Cerebellar cortex (tissue), 1 donor: ENCODE measurements around the gene KANSL1.
"Not testable (repeated sequence)": the region's sequence is repeated elsewhere in the genome, so short reads cannot be mapped to it uniquely, and the experiment has no call there.

ENCODE experiments used
- DNase-seq: peaks from one replicate; pipeline ENCODE4 v3.0.0-alpha.2; 2015; ENCODE audit warnings: low spot score

KANSL1 gene

GRCh38 chr17:46117117-46117516 lies 76.1 kb downstream of the KANSL1 start:
- no peak for DNase-seq

GRCh38 chr17:46115699-46116098 lies 77.5 kb downstream of the KANSL1 start:
- no peak for DNase-seq

GRCh38 chr17:46111236-46111635 lies 82.0 kb downstream of the KANSL1 start:
- DNase-seq = not testable (repeated sequence)

- DNase-seq = no peak
Observed at GRCh38 chr17:46110219-46110618, 83.0 kb downstream of the KANSL1 start.

- DNase-seq = no peak
Observed at GRCh38 chr17:46109603-46110189, 83.5 kb downstream of the KANSL1 start.

- DNase-seq = no peak
Observed at GRCh38 chr17:46108550-46109110, 84.6 kb downstream of the KANSL1 start.

- DNase-seq = no peak
Observed at GRCh38 chr17:46108120-46108519, 85.1 kb downstream of the KANSL1 start.

GRCh38 chr17:46106966-46107644 lies 86.1 kb downstream of the KANSL1 start:
- no peak for DNase-seq

- DNase-seq = not testable (repeated sequence)
Observed at GRCh38 chr17:46102806-46103205, 90.4 kb downstream of the KANSL1 start.

- not testable (repeated sequence) for DNase-seq
Observed at GRCh38 chr17:46101785-46102617, 91.2 kb downstream of the KANSL1 start.

GRCh38 chr17:46100590-46100989 lies 92.6 kb downstream of the KANSL1 start:
- no peak for DNase-seq

- no peak for DNase-seq
Observed at GRCh38 chr17:46099865-46100264, 93.4 kb downstream of the KANSL1 start.

GRCh38 chr17:46097497-46097896 lies 95.7 kb downstream of the KANSL1 start:
- no peak for DNase-seq

GRCh38 chr17:46092991-46093390 lies 100.2 kb downstream of the KANSL1 start:
- DNase-seq = no peak

GRCh38 chr17:46090871-46091270 lies 102.4 kb downstream of the KANSL1 start:
- peak; percentile 71 for DNase-seq

GRCh38 chr17:46089389-46089965 lies 103.8 kb downstream of the KANSL1 start:
- no peak for DNase-seq

- DNase-seq = no peak
Observed at GRCh38 chr17:46088595-46088994, 104.6 kb downstream of the KANSL1 start.

GRCh38 chr17:46087871-46088270 lies 105.4 kb downstream of the KANSL1 start:
- not testable (repeated sequence) for DNase-seq

GRCh38 chr17:46086821-46087220 lies 106.4 kb downstream of the KANSL1 start:
- no peak for DNase-seq

- DNase-seq = no peak
Observed at GRCh38 chr17:46085522-46085921, 107.7 kb downstream of the KANSL1 start.

GRCh38 chr17:46082257-46082656 lies 111.0 kb downstream of the KANSL1 start:
- no peak for DNase-seq

- no peak for DNase-seq
Observed at GRCh38 chr17:46081018-46081320, 112.3 kb downstream of the KANSL1 start.
